ENCODE measurements around the gene B3GNT3.

DNA sequence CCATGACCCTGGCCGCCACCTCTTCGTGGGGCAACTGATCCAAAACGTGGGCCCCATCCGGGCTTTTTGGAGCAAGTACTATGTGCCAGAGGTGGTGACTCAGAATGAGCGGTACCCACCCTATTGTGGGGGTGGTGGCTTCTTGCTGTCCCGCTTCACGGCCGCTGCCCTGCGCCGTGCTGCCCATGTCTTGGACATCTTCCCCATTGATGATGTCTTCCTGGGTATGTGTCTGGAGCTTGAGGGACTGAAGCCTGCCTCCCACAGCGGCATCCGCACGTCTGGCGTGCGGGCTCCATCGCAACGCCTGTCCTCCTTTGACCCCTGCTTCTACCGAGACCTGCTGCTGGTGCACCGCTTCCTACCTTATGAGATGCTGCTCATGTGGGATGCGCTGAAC lies 16.7 kb downstream of the B3GNT3 start:
- TF ChIP-seq, protein P1, sequence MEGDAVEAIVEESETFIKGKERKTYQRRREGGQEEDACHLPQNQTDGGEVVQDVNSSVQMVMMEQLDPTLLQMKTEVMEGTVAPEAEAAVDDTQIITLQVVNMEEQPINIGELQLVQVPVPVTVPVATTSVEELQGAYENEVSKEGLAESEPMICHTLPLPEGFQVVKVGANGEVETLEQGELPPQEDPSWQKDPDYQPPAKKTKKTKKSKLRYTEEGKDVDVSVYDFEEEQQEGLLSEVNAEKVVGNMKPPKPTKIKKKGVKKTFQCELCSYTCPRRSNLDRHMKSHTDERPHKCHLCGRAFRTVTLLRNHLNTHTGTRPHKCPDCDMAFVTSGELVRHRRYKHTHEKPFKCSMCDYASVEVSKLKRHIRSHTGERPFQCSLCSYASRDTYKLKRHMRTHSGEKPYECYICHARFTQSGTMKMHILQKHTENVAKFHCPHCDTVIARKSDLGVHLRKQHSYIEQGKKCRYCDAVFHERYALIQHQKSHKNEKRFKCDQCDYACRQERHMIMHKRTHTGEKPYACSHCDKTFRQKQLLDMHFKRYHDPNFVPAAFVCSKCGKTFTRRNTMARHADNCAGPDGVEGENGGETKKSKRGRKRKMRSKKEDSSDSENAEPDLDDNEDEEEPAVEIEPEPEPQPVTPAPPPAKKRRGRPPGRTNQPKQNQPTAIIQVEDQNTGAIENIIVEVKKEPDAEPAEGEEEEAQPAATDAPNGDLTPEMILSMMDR (IDR thresholded peaks at IDR 0.05 in 2 of 3, conservative IDR thresholded peaks at IDR 0.05 in 1 of 3; ENCODE audit: insufficient read depth in 2 of 3, low read depth in 1 of 3, low read length in 3 of 3) = no peak
- no peak for TF ChIP-seq EP300 (IDR thresholded peaks at IDR 0.05; ENCODE audit: low read length)
- TF ChIP-seq TEAD1 (CRISPR knock-in tag; IDR thresholded peaks at IDR 0.05) = no peak
- no peak for TF ChIP-seq SIRT6 (IDR thresholded peaks at IDR 0.05; ENCODE audit: low read depth, low read length)
- TF ChIP-seq, protein P2, sequence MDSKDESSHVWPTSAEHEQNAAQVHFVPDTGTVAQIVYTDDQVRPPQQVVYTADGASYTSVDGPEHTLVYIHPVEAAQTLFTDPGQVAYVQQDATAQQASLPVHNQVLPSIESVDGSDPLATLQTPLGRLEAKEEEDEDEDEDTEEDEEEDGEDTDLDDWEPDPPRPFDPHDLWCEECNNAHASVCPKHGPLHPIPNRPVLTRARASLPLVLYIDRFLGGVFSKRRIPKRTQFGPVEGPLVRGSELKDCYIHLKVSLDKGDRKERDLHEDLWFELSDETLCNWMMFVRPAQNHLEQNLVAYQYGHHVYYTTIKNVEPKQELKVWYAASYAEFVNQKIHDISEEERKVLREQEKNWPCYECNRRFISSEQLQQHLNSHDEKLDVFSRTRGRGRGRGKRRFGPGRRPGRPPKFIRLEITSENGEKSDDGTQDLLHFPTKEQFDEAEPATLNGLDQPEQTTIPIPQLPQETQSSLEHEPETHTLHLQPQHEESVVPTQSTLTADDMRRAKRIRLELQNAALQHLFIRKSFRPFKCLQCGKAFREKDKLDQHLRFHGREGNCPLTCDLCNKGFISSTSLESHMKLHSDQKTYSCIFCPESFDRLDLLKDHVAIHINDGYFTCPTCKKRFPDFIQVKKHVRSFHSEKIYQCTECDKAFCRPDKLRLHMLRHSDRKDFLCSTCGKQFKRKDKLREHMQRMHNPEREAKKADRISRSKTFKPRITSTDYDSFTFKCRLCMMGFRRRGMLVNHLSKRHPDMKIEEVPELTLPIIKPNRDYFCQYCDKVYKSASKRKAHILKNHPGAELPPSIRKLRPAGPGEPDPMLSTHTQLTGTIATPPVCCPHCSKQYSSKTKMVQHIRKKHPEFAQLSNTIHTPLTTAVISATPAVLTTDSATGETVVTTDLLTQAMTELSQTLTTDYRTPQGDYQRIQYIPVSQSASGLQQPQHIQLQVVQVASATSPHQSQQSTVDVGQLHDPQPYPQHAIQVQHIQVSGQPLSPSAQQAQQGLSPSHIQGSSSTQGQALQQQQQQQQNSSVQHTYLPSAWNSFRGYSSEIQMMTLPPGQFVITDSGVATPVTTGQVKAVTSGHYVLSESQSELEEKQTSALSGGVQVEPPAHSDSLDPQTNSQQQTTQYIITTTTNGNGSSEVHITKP (IDR thresholded peaks at IDR 0.05; ENCODE audit: partially characterized antibody) = no peak
- TF ChIP-seq TCF7 (IDR thresholded peaks at IDR 0.05; ENCODE audit: borderline replicate concordance) = no peak
- TF ChIP-seq BHLHE40 (IDR thresholded peaks at IDR 0.05; ENCODE audit: low read length) = no peak
- TF ChIP-seq, protein P3, sequence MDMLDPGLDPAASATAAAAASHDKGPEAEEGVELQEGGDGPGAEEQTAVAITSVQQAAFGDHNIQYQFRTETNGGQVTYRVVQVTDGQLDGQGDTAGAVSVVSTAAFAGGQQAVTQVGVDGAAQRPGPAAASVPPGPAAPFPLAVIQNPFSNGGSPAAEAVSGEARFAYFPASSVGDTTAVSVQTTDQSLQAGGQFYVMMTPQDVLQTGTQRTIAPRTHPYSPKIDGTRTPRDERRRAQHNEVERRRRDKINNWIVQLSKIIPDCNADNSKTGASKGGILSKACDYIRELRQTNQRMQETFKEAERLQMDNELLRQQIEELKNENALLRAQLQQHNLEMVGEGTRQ (CRISPR knock-in tag; IDR thresholded peaks at IDR 0.05) = no peak
- no peak for TF ChIP-seq NFIX (CRISPR knock-in tag; IDR thresholded peaks at IDR 0.05; ENCODE audit: low read depth)
- no peak for TF ChIP-seq ZBTB7A (IDR thresholded peaks at IDR 0.05; ENCODE audit: borderline replicate concordance, control insufficient read depth, low read depth, low read length)
- TF ChIP-seq POLR2A (conservative IDR thresholded peaks at IDR 0.05) = no peak
- TF ChIP-seq MED1 (CRISPR knock-in tag; IDR thresholded peaks at IDR 0.05; ENCODE audit: borderline replicate concordance) = no peak
- no peak for TF ChIP-seq TRIM28 (IDR thresholded peaks at IDR 0.05)

All from K562 (cell line).